Breast epithelium (tissue), 3 donors: ENCODE results near the gene ATG7.
"Not testable (repeated sequence)": the region's sequence is repeated elsewhere in the genome, so short reads cannot be mapped to it uniquely, and the experiment has no call there.

Experiments
- CTCF ChIP-seq, 3 donors: fragments of 450-650 bp; IDR thresholded peaks; one replicate each; pipeline ENCODE4 v1.5.1; 2016 to 2017; ENCODE audit warnings: antibody characterized with exemption in 3 of 3, mild to moderate bottlenecking in 3 of 3, moderate library complexity in 3 of 3
- POLR2A ChIP-seq: fragments of 450-650 bp; IDR thresholded peaks from one replicate; pipeline ENCODE4 v1.6.1; 2016; ENCODE audit warnings: antibody characterized with exemption, mild to moderate bottlenecking, moderate library complexity

- TF ChIP-seq CTCF (IDR thresholded peaks at IDR 0.05); POLR2A: not testable (repeated sequence)
These were observed 239.4 kb downstream of the ATG7 start for GRCh38 chr3:11511606-11512005.
